ENCODE data around the gene RADIL.

DNA sequence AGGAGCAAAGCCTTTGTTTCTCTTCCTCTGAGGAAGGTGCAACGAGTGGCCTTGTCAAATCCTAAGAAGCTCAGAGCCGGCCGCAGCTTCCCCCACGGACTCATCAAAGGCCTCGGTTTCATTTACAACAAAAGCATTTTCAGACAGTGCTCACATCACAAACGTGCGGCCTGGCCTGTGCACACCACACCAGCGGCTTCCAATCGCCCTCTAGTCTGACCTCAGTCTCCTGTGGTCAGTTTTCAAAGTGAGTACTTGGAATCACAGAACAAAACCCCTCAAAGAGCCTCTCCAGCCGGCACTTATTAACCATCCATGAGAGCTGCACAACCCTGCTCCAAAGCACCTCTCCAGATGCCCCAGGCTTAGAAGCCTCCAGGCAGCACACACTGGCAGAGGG, 3.3 kb downstream of the RADIL start:
- no peak for TF ChIP-seq CTCF (IDR thresholded peaks at IDR 0.05; ENCODE audit: low read depth, low read length, poor library complexity, severe bottlenecking)
- TF ChIP-seq EZH2phosphoT487 (IDR thresholded peaks at IDR 0.05; ENCODE audit: borderline replicate concordance, low read length): no peak
